Kidney epithelial cell (primary cell): Measurements from ENCODE around the gene STYXL2. TPM values are rescaled to one million over a fixed set of nuclear protein-coding genes. Genes with fewer than 3 reads are reported as not detected.

Source experiments
- DNase-seq: peaks from one replicate; pipeline ENCODE4 v3.0.0-alpha.2; 2010; ENCODE audit warnings: low read depth
- H3K27me3 ChIP-seq: 2 replicates; pipeline ENCODE4 v1.6.0; 2011; ENCODE audit warnings: low read length; ENCODE audit not compliant: control insufficient read depth, insufficient read depth
- H3K36me3 ChIP-seq: 2 replicates; pipeline ENCODE4 v1.5.1; 2011; ENCODE audit warnings: low read length; ENCODE audit not compliant: control insufficient read depth, insufficient read depth
- H3K4me3 ChIP-seq: 2 replicates; pipeline ENCODE4 v1.5.1; 2011; ENCODE audit warnings: low read depth, mild to moderate bottlenecking, control low read depth, low read length
- CTCF ChIP-seq: IDR thresholded peaks from 2 replicates; pipeline ENCODE4 v1.5.1; 2011; ENCODE audit warnings: mild to moderate bottlenecking, moderate library complexity, low read length, control low read depth, inconsistent platforms; ENCODE audit not compliant: insufficient read depth, poor library complexity, severe bottlenecking
- total RNA-seq: library from RNA; depleted of rRNA; stranded (reverse); fragments of >200 nt; gene quantifications from 2 replicates; pipeline ENCODE4 v1.2.3, GENCODE V29; 2015

Gene STYXL2
- total RNA-seq, result not detected in 2 replicates

GRCh38 chr1:167093846-167094516 lies at the start of gene STYXL2:
STYXL2 (plus strand) TSS chr1:167094075; CDS start chr1:167094850, 775 bp downstream.
- no peak for TF ChIP-seq CTCF
- H3K27me3 ChIP-seq, result no peaks in the 10 kb centered on the region
- H3K36me3 ChIP-seq, result no peaks in the 10 kb centered on the region
- H3K4me3 ChIP-seq, result no peak within 1 kb of the TSS
- DNase-seq, result no peak

GRCh38 chr1:167051907-167052306 lies 42.0 kb upstream of the STYXL2 start:
- Histone ChIP-seq H3K36me3 (no peaks in the 10 kb centered on the region), H3K4me3 (no peak overlapping the region), H3K27me3 (no peaks in the 10 kb centered on the region)
- DNase-seq, result no peak
- no peak for TF ChIP-seq CTCF

DNA sequence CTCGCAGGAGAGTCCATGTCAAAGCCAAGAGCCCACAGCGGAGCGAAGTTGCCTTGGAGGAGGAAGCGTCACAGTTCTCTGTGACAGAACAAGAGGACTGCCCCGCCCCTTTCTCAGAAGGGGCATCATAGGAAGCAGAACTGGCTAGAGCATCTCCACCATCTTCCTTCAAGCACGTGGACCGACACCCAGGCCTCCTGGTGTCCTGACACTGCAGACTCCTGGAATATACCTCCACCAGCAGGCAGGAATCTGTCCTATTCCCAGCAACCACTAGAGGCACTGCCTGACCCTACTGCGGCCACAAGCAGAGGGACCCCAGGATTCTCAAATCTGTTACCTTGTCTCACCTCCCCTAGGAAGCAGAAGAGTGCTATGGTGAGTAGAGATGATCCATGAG lies 41.5 kb upstream of the STYXL2 start:
- Histone ChIP-seq H3K4me3 (no peak overlapping the region), H3K27me3 (no peaks in the 10 kb centered on the region), H3K36me3 (no peaks in the 10 kb centered on the region)
- peak; percentile 70 for TF ChIP-seq CTCF
- no peak for DNase-seq

GRCh38 chr1:167054531-167054930 lies 39.3 kb upstream of the STYXL2 start:
- TF ChIP-seq CTCF, result no peak
- no peak for DNase-seq
- Histone ChIP-seq H3K27me3 (no peaks in the 10 kb centered on the region), H3K36me3 (no peaks in the 10 kb centered on the region), H3K4me3 (no peak overlapping the region)

GRCh38 chr1:167054946-167055630 lies 38.8 kb upstream of the STYXL2 start:
- Histone ChIP-seq H3K4me3 (no peak overlapping the region), H3K27me3 (no peaks in the 10 kb centered on the region), H3K36me3 (no peaks in the 10 kb centered on the region)
- DNase-seq, result no peak
- TF ChIP-seq CTCF, result no peak
